ENCODE data around the gene ADAMTS17. TPM values are rescaled to one million over a fixed set of nuclear protein-coding genes. Genes with fewer than 3 reads are reported as not detected.

Gene ADAMTS17
- total RNA-seq, 1 experiment from 2014 or later: 3.2 TPM

DNA sequence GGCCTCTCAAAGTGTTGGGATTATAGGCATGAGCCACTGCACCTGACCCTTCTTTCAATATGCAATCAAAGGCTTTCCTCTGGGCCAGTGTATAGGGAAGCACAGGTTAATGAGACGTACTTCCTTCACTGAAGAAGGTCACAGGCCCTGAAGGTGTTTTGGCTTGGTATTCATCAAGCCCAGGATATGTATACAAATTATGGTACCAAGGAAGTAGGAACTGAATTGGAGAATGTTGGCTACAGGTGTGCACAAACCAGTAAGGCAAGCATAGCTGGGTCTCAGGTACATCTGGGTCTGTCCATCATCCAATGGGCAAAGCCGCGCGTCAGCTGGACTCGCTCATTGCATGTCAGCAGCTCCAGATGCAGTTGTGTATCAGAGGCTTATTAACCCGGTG is 237.9 kb downstream of the ADAMTS17 start:
- Histone ChIP-seq H2AFZ (no peak overlapping the region), H4K20me1 (ENCODE audit: insufficient read depth) (no peaks in the 10 kb centered on the region), H3K9me3 (ENCODE audit: insufficient read depth, low read depth) (no peaks in the 10 kb centered on the region), H3K4me2 (no peak overlapping the region), H3K27me3 (ENCODE audit: insufficient read depth, low read depth) (no peaks in the 10 kb centered on the region), H3K9me2 (ENCODE audit: insufficient read depth) (no peaks in the 10 kb centered on the region), H3K4me3 (no peak overlapping the region), H3K4me1 (replicated peaks; ENCODE audit: insufficient read depth) (0 out of 2 replicates have a peak, but pooled peaks cover 2% of the 10 kb centered on the region), H3K27ac (no peak overlapping the region), H3K79me2 (ENCODE audit: low read depth) (no peaks in the 10 kb centered on the region), H3K36me3 (ENCODE audit: low read depth) (no peaks in the 10 kb centered on the region), H3F3A (ENCODE audit: insufficient read depth, low read depth) (no peaks in the 10 kb centered on the region)
- no peak for TF ChIP-seq CTCF (conservative IDR thresholded peaks at IDR 0.05)
- no peak for DNase-seq
- intact Hi-C loops (cut with micrococcal nuclease; ENCODE audit: unreplicated experiment): no loop called here
- BruUV-seq (replicated peaks): no TSS peak
- ChIA-PET CTCF (no interaction called here), POLR2A (ENCODE audit: unreplicated experiment) (no interaction called here)

DNA sequence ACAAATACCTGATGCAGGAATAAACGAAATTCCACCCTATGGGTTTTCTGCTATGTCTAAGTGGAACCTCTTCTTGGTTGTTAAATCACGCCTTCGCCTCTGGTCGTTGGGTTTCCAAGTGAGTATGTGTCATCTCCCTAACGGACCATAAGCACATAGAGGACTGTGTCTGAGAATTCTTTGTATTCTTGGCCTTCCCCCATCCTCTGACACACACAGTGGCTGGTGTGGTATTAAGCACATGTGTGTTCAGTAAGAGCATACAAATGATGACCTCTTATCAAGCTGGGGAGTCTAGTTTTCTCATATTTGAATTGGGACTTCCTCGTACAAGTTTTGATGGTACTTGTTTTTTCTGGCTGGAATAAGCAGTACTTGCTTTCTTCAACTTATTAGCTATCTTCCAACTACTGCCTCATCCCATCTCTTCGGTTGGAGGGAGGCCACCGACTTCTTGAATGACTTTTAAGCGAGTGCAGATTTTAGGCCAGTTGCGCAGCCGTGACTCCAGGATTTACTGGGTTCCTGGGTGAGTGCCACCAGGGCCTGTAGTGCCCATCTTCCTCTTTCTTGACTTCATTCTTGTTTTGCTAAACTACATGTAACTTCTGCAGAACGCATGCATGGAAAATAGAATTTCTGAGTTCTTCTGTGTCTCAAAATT is 240.2 kb downstream of the ADAMTS17 start:
- no TSS peak for BruUV-seq (replicated peaks)
- CTCF ChIA-PET: no interaction called here
- intact Hi-C loops (cut with micrococcal nuclease; ENCODE audit: unreplicated experiment): no loop called here

DNA sequence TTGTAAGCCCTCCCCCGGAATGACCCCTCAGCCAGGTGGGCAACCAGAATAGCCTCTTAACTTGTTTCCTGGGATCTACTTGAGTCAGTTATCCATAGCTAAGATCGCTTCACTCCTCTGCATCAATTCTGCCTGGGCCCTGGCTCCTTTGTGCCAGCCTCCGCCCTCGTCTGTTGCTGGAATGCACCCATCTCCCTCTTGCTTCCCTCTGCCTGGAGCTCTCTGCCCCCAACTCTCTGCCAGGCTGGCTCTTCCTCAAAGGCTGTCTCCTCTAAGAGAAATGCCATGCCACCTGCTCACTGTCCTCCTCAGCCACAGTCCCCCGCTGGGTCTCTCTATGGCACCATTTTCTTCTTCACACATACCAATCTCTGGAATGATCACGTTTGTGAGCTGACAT is 240.8 kb downstream of the ADAMTS17 start:
- no peak overlapping the region for H2AFZ ChIP-seq
- no peaks in the 10 kb centered on the region for H4K20me1 ChIP-seq (ENCODE audit: insufficient read depth)
- H3K4me1 ChIP-seq (replicated peaks; ENCODE audit: insufficient read depth): 0 out of 2 replicates have a peak, but pooled peaks cover 6% of the 10 kb centered on the region
- no peaks in the 10 kb centered on the region for H3K9me2 ChIP-seq (ENCODE audit: insufficient read depth)
- POLR2A ChIA-PET (ENCODE audit: unreplicated experiment): interaction anchor here (0.6 kb wide), 1 partner anchor 947 kb away, joined by 3 read pairs; no protein-coding TSS in a partner anchor
- TF ChIP-seq EZH2 (IDR thresholded peaks at IDR 0.05; ENCODE audit: low read depth) (no peak), CTCF (conservative IDR thresholded peaks at IDR 0.05) (no peak)
- H3K4me3 ChIP-seq: no peak overlapping the region
- no TSS peak for BruUV-seq (replicated peaks)
- H3K36me3 ChIP-seq (ENCODE audit: low read depth): no peaks in the 10 kb centered on the region
- no peaks in the 10 kb centered on the region for H3F3A ChIP-seq (ENCODE audit: insufficient read depth, low read depth)
- H3K9me3 ChIP-seq (ENCODE audit: insufficient read depth, low read depth): no peaks in the 10 kb centered on the region
- no peaks in the 10 kb centered on the region for H3K79me2 ChIP-seq (ENCODE audit: low read depth)
- H3K4me2 ChIP-seq: no peak overlapping the region
- no peak for DNase-seq
- no peak overlapping the region for H3K27ac ChIP-seq
- no peaks in the 10 kb centered on the region for H3K27me3 ChIP-seq (ENCODE audit: insufficient read depth, low read depth)
- CTCF ChIA-PET: no interaction called here
- intact Hi-C loops (cut with micrococcal nuclease; ENCODE audit: unreplicated experiment): no loop called here

More for the DNA sequence above, 240.2 kb downstream of the ADAMTS17 start:
- Histone ChIP-seq H3K4me2 (no peak overlapping the region), H3K36me3 (ENCODE audit: low read depth) (no peaks in the 10 kb centered on the region), H3K9me2 (ENCODE audit: insufficient read depth) (no peaks in the 10 kb centered on the region), H3K27me3 (ENCODE audit: insufficient read depth, low read depth) (no peaks in the 10 kb centered on the region), H3K27ac (no peak overlapping the region), H3F3A (ENCODE audit: insufficient read depth, low read depth) (no peaks in the 10 kb centered on the region), H4K20me1 (ENCODE audit: insufficient read depth) (no peaks in the 10 kb centered on the region), H3K4me3 (no peak overlapping the region), H3K4me1 (replicated peaks; ENCODE audit: insufficient read depth) (0 out of 2 replicates have a peak, but pooled peaks cover 6% of the 10 kb centered on the region), H2AFZ (no peak overlapping the region), H3K9me3 (ENCODE audit: insufficient read depth, low read depth) (no peaks in the 10 kb centered on the region), H3K79me2 (ENCODE audit: low read depth) (no peaks in the 10 kb centered on the region)
- no peak for DNase-seq
- POLR2A ChIA-PET (ENCODE audit: unreplicated experiment): no interaction called here
- TF ChIP-seq CTCF (conservative IDR thresholded peaks at IDR 0.05) (no peak), EZH2 (IDR thresholded peaks at IDR 0.05; ENCODE audit: low read depth) (no peak)
